Thyroid gland (tissue), 4 donors: ENCODE data around the gene GTF3C2. TPM values are rescaled to one million over a fixed set of nuclear protein-coding genes. Genes with fewer than 3 reads are reported as not detected.

Experiments
- DNase-seq, 2 donors: peaks; one replicate each; pipeline ENCODE4 v3.0.0-alpha.2; 2019
- H3K27ac ChIP-seq, 3 donors: fragments of 200-600 bp; sonication (generic); 1 replicate in 2 of 3; 2 replicates in 1 of 3; pipeline ENCODE4 v1.5.1; 2016 to 2019; ENCODE audit warnings: mild to moderate bottlenecking in 1 of 3, moderate library complexity in 1 of 3
- H3K27me3 ChIP-seq: fragments of 200-600 bp; sonication (generic); one replicate; pipeline ENCODE4 v1.5.1; 2019
- H3K36me3 ChIP-seq, 2 donors: fragments of 200-600 bp; sonication (generic); one replicate each; pipeline ENCODE4 v1.5.1; 2016 to 2019
- H3K4me1 ChIP-seq, 2 donors: fragments of 200-600 bp; sonication (generic); one replicate each; pipeline ENCODE4 v1.5.1; 2017 to 2019
- H3K4me3 ChIP-seq, 3 donors: fragments of 200-600 bp; sonication (generic); replicated peaks in 1 of 3; 1 replicate in 2 of 3; 2 replicates in 1 of 3; pipeline ENCODE4 v1.5.1; 2016; ENCODE audit warnings: mild to moderate bottlenecking in 1 of 3
- H3K9me3 ChIP-seq: fragments of 200-600 bp; sonication (generic); one replicate; pipeline ENCODE4 v1.5.1; 2017
- CTCF ChIP-seq, 6 experiments: fragments of 200-600 bp in 3 of 6; fragments of 450-650 bp in 3 of 6; sonication (generic) in 3 of 6; IDR thresholded peaks; one replicate each; pipeline ENCODE4 v1.5.1; 2016 to 2019; ENCODE audit warnings: antibody characterized with exemption in 6 of 6, mild to moderate bottlenecking in 2 of 6, inconsistent platforms in 1 of 6, moderate library complexity in 1 of 6
- POLR2A ChIP-seq, 2 donors: fragments of 450-650 bp; IDR thresholded peaks; one replicate each; pipeline ENCODE4 v1.6.1; 2017; ENCODE audit warnings: antibody characterized with exemption in 2 of 2, mild to moderate bottlenecking in 2 of 2, moderate library complexity in 1 of 2
- WGBS, 2 donors: methylation state at CpG; one replicate each; pipeline ENCODE4 v1.1.5; 2017; 5-methylcytosine and 5-hydroxymethylcytosine counted together
- intact Hi-C: fragments of 100-400 bp; cut with DNase I; formaldehyde crosslinking; loops from one replicate; pipeline ENCODE4 v1.15.1; 2023
- total RNA-seq, 4 donors: library from RNA; depleted of rRNA; stranded (reverse); fragments of >200 nt; gene quantifications; one replicate each; pipeline ENCODE4 v1.2.3, GENCODE V29; 2016

The GTF3C2 gene
- total RNA-seq, 4 donors from 2014 or later = 44.7 to 86.6 (median 51.8) TPM

- Histone ChIP-seq H3K4me3 (no peak overlapping the region), H3K36me3 (peaks cover 52 to 54% of the 10 kb centered on the region in 2 donors), H3K4me1 (peaks cover 18 to 26% of the 10 kb centered on the region in 2 donors), H3K27ac (no peak overlapping the region), H3K27me3 (no peaks in the 10 kb centered on the region), H3K9me3 (no peaks in the 10 kb centered on the region)
- DNase-seq = no peak
- 83 to 96% methylated on average over 6 of the region's 6 CpGs for WGBS, 2 donors
- intact Hi-C loops = no loop called here
- no peak for TF ChIP-seq CTCF (IDR thresholded peaks at IDR 0.05)
Observed at GRCh38 chr2:27372937-27373336, 16.4 kb upstream of the GTF3C2 start.

GRCh38 chr2:27370816-27371620 lies 14.5 kb upstream of the GTF3C2 start:
- TF ChIP-seq CTCF (IDR thresholded peaks at IDR 0.05) (no peak), POLR2A (IDR thresholded peaks at IDR 0.05) (no peak)
- Histone ChIP-seq H3K4me3 (peak overlapping the region; percentile 48 to 94 (median 81)), H3K9me3 (no peaks in the 10 kb centered on the region), H3K36me3 (peaks cover 50 to 55% of the 10 kb centered on the region in 2 donors), H3K4me1 (peaks cover 18 to 25% of the 10 kb centered on the region in 2 donors), H3K27me3 (no peaks in the 10 kb centered on the region), H3K27ac (peak overlapping the region; percentile 24 to 83 (median 82))
- DNase-seq = peak in 1 of 2 donors; percentile 65
- intact Hi-C loops = loop anchor here (2.0 kb wide), 1 partner anchor 14 kb away; the partner anchor contains the start of gene GTF3C2
- WGBS, 2 donors = 1 to 4% methylated on average over 7 to 23 of the region's 46 CpGs

- Histone ChIP-seq H3K27me3 (no peaks in the 10 kb centered on the region), H3K4me1 (peaks cover 18 to 25% of the 10 kb centered on the region in 2 donors), H3K27ac (peak within 1 kb of the TSS; percentile 75 to 83 (median 82)), H3K9me3 (no peaks in the 10 kb centered on the region), H3K4me3 (peak within 1 kb of the TSS; percentile 81 to 94 (median 86)), H3K36me3 (peaks cover 50 to 55% of the 10 kb centered on the region in 2 donors)
- intact Hi-C loops = loop anchor here (2.0 kb wide), 1 partner anchor 13 kb away; the partner anchor contains the start of gene GTF3C2
- 0 to 1% methylated on average over 10 to 24 of the region's 85 CpGs for WGBS, 2 donors
- TF ChIP-seq POLR2A (IDR thresholded peaks at IDR 0.05) = peak; percentile 47 to 83
- TF ChIP-seq CTCF (IDR thresholded peaks at IDR 0.05) = peak in 5 of 6 experiments; percentile 31 to 88 (median 81)
- peak; percentile 99 to 100 for DNase-seq
Observed at GRCh38 chr2:27370026-27370815, 13.7 kb upstream of the GTF3C2 start, which contains the start of the genes EIF2B4 and SNX17. Gene EIF2B4 (minus strand): TSS chr2:27370338. CDS start chr2:27370314, 24 bp downstream. Gene SNX17 (plus strand): TSS chr2:27370616. CDS start chr2:27370744, 128 bp downstream.

GRCh38 chr2:27369471-27370025 lies 13.0 kb upstream of the GTF3C2 start:
- DNase-seq = peak; percentile 78 to 79
- Histone ChIP-seq H3K27ac (peak overlapping the region; percentile 73 to 83 (median 75)), H3K27me3 (no peaks in the 10 kb centered on the region), H3K4me3 (peak overlapping the region; percentile 81 to 94 (median 86)), H3K36me3 (peaks cover 50% of the 10 kb centered on the region in 2 donors), H3K9me3 (no peaks in the 10 kb centered on the region), H3K4me1 (peaks cover 18 to 25% of the 10 kb centered on the region in 2 donors)
- TF ChIP-seq CTCF (IDR thresholded peaks at IDR 0.05) (no peak), POLR2A (IDR thresholded peaks at IDR 0.05) (no peak)
- intact Hi-C loops = loop anchor here (2.0 to 5.0 kb wide), 2 partner anchors 13 to 43 kb away; partner anchors contain the start of gene GTF3C2
- WGBS, 2 donors = 3 to 5% methylated on average over 6 to 13 of the region's 18 CpGs
